HEK293T (cell line): ENCODE measurements around the gene NHLH1.

ENCODE experiments used
- CTCF ChIA-PET: fragments of 350-600 bp; formaldehyde crosslinking; extraction: SDS; loops from one replicate; lab custom pipeline; 2021; ENCODE audit warnings: antibody characterized with exemption, inconsistent platforms; lab: Yijun Ruan, JAX
- POLR2A ChIA-PET: fragments of 350-600 bp; formaldehyde crosslinking; extraction: SDS; loops from one replicate; lab custom pipeline; 2020; ENCODE audit warnings: antibody characterized with exemption, inconsistent platforms; lab: Yijun Ruan, JAX
- DNase-seq: peaks from one replicate; pipeline ENCODE4 v3.0.0; 2012; ENCODE audit warnings: mixed read lengths; ENCODE audit errors: extremely low spot score
- ARNT ChIP-seq: fragments of 450-650 bp; IDR thresholded peaks from 2 replicates; pipeline ENCODE4 v1.6.1; 2017; ENCODE audit warnings: mild to moderate bottlenecking
- BHLHE40 ChIP-seq: fragments of 450-650 bp; IDR thresholded peaks from 2 replicates; pipeline ENCODE4 v1.6.1; 2016; ENCODE audit warnings: mild to moderate bottlenecking, moderate library complexity, borderline replicate concordance
- CTBP1 ChIP-seq: fragments of 450-650 bp; IDR thresholded peaks from 2 replicates; pipeline ENCODE4 v1.6.1; 2016; ENCODE audit warnings: borderline replicate concordance
- ELF4 ChIP-seq: fragments of 450-650 bp; IDR thresholded peaks from 2 replicates; pipeline ENCODE4 v1.6.1; 2017; ENCODE audit warnings: antibody characterized with exemption
- FOXA1 ChIP-seq: fragments of 450-650 bp; IDR thresholded peaks from 2 replicates; pipeline ENCODE4 v1.6.1; 2016; ENCODE audit warnings: mild to moderate bottlenecking
- FOXK2 ChIP-seq: fragments of 450-650 bp; IDR thresholded peaks from 2 replicates; pipeline ENCODE4 v1.6.1; 2016; ENCODE audit warnings: mild to moderate bottlenecking
- FOXM1 ChIP-seq: fragments of 450-650 bp; IDR thresholded peaks from 2 replicates; pipeline ENCODE4 v1.6.1; 2017; ENCODE audit warnings: mild to moderate bottlenecking, borderline replicate concordance
- HDGF ChIP-seq: fragments of 450-650 bp; IDR thresholded peaks from 2 replicates; pipeline ENCODE4 v1.6.1; 2017; ENCODE audit warnings: antibody characterized with exemption, borderline replicate concordance
- L3MBTL2 ChIP-seq: fragments of 450-650 bp; conservative IDR thresholded peaks from 2 replicates; pipeline ENCODE4 v1.6.1; 2016; ENCODE audit warnings: mild to moderate bottlenecking
- LEF1 ChIP-seq: fragments of 450-650 bp; IDR thresholded peaks from 2 replicates; pipeline ENCODE4 v1.6.1; 2017; ENCODE audit warnings: mild to moderate bottlenecking, borderline replicate concordance
- NFRKB ChIP-seq: fragments of 450-650 bp; IDR thresholded peaks from 2 replicates; pipeline ENCODE4 v1.6.1; 2016; ENCODE audit warnings: mild to moderate bottlenecking, moderate library complexity
- SP1 ChIP-seq: fragments of 450-650 bp; IDR thresholded peaks from 2 replicates; pipeline ENCODE4 v1.6.1; 2017
- SUZ12 ChIP-seq: fragments of 450-650 bp; IDR thresholded peaks from 2 replicates; pipeline ENCODE4 v1.6.1; 2016; ENCODE audit warnings: mild to moderate bottlenecking
- TARDBP ChIP-seq: fragments of 450-650 bp; IDR thresholded peaks from 2 replicates; pipeline ENCODE4 v1.6.1; 2016
- ZNF384 ChIP-seq: fragments of 450-650 bp; IDR thresholded peaks from 2 replicates; pipeline ENCODE4 v1.6.1; 2016
- TF ChIP-seq, protein P1 (sequence below): fragments of 450-650 bp; IDR thresholded peaks from 2 replicates; pipeline ENCODE4 v1.6.1; 2016

Gene NHLH1

DNA sequence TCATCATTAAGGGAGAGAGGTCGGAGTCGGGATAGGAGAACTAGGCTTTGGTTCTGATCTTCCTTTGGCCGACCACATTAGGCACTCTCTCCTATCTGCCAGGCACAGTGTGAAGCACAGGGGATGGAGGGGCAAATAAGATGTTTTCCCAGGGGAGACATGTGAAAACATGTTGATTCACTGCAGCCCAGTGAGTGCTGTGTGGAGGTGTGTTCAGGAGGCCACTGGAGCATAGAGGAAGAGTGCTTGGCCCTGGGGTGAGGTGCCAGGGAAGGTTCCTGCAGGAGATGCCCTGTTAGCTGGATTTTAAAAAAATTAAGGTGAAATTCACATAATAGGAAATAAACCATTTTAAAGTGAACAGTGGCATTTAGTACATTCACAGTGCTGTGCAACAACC, 37.2 kb downstream of the NHLH1 start:
- POLR2A ChIA-PET, result interaction anchor here (0.9 kb wide), 1 partner anchor 28 kb away, joined by 3 read pairs; no protein-coding TSS in a partner anchor
- CTCF ChIA-PET, result no interaction called here
- DNase-seq, result no peak
- TF ChIP-seq LEF1, result no peak
- TF ChIP-seq BHLHE40, result no peak

DNA sequence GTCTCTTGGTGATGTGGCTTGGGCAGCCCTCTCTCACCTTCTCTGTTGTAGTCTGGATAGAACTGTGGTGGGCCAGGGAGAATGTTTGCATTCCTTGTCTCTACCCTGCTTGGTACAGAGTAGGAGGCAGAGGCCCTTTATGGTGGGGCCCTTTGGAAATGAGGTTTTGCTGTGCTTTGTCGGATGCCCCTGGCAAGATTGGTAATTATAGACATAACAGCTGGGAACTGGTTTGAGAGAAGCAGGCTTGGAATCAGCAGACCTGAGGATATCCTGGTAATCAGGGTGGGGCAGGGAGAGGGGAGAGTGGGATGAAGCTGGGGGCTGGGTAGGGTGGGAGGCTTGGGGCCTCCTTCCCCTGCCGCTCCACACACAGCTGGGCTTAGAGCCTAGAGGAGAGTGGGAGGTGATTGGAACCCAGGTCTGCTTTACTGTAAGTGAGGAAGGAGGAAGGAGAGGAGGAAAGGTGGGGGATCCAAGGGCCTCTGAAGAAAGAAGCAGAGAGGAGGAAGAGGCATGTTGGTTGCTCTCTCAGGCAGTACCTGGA, 38.5 kb downstream of the NHLH1 start:
- ChIA-PET CTCF (interaction anchor here (1.2 kb wide), 1 partner anchor 29 kb away, joined by 4 read pairs; no protein-coding TSS in a partner anchor), POLR2A (no interaction called here)
- DNase-seq, result no peak
- TF ChIP-seq L3MBTL2 (no peak), SUZ12 (no peak), SP1 (no peak), FOXA1 (no peak), HDGF (no peak), ELF4 (no peak), TARDBP (no peak), LEF1 (no peak), ZNF384 (no peak), FOXM1 (no peak), NFRKB (no peak)
- TF ChIP-seq, protein P1, sequence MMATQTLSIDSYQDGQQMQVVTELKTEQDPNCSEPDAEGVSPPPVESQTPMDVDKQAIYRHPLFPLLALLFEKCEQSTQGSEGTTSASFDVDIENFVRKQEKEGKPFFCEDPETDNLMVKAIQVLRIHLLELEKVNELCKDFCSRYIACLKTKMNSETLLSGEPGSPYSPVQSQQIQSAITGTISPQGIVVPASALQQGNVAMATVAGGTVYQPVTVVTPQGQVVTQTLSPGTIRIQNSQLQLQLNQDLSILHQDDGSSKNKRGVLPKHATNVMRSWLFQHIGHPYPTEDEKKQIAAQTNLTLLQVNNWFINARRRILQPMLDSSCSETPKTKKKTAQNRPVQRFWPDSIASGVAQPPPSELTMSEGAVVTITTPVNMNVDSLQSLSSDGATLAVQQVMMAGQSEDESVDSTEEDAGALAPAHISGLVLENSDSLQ, result no peak

DNA sequence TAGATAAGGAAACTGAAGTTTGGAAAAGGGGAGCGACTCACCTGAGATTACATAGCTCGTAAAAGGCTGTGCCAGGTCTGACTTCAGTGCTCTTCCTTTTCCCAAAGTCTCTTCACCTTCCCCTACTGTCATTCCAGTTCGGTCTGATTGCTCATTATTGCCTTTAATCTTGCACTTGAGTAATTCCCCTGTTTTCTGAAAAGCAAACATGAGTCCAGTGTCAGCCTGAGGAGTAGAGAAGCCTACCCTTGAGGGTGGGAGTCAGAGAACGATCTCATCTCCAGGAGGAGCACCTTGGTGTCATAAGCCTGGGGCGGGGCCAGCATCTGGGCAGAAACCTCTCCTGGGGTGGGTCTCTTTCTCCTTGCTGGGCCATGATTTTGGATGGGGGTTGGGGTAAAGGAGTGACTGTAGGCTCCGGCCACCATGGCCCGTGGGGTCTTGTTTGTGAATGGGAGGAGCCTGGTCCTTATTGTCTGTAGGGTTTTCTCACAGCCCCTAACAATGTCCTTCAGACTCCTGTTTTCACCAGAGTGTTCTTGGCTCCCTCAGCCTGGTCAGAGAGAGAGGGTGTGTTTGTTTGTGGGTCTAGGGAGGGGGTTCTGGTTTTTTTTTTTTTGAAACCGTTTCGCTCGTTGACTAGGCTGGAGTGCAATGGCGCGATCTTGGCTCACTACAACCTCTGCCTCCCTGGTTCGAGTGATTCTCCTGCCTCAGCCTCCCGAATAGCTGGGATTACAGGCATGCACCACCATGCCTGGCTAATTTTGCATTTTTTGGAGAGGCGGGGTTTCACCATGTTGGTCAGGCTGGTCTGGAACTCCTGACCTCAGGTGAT, 39.5 kb downstream of the NHLH1 start:
- DNase-seq, result no peak
- TF ChIP-seq HDGF (no peak), ZNF384 (no peak), L3MBTL2 (no peak), FOXA1 (no peak), SUZ12 (no peak), SP1 (no peak)
- TF ChIP-seq, protein P1, result no peak
- POLR2A ChIA-PET, result interaction anchor here (0.7 kb wide), 1 partner anchor 8 kb away, joined by 3 read pairs; no protein-coding TSS in a partner anchor
- CTCF ChIA-PET, result interaction anchor here (1.2 kb wide), 1 partner anchor 30 kb away, joined by 4 read pairs; no protein-coding TSS in a partner anchor

DNA sequence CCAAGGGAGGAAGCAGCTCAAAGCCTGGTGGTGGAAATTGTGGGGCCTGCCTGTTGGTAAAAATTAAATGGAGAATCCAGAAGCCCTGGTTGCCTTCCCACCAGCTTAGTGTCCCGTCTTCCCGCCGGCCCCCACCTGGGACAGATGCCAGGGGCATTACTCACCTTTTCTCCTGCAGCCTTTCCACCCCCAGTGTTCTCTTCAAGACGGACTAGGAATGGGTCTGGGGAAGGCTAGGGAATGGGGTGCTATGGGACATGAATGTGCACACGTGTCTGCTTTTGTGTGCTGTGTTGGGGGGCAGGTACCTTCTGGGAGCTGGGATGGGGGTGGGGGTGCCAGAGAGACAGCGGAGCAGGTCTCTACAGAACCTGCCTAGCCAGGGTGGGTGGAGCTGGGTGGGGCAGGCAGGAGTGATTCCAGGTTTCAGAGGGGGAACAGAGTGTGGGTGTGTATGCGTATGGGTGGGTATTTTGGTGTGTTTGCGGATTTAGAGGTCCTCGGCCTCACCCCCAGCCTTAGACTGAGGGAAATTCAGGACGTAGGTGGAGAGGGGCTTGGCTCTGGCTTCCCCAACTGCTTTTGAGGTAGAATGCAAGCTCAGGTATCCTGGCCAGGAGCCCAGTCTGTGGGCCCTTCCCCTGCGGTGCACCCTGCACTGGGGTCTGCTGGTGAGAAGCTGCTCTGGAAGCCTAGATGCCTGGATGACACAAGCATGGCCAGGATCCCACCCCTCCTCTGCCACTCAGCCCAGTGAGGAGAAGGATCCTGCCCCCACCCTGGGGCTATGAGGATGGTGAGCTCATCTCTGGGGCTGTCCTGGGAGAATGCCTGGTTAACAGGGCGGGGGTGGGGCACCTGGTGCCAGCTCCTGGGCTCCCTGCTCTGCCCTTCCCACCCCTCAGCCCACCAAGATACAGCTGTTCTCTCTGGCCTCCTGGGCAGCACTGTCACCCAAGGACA, 41.2 kb downstream of the NHLH1 start:
- POLR2A ChIA-PET, result no interaction called here
- CTCF ChIA-PET, result interaction anchor here (0.6 to 1.2 kb wide), 2 partner anchors 20 to 32 kb away, joined by 3 to 4 read pairs; no protein-coding TSS in a partner anchor
- TF ChIP-seq FOXM1 (no peak), TARDBP (no peak), ELF4 (no peak), FOXA1 (no peak), CTBP1 (no peak), NFRKB (no peak), ZNF384 (no peak), FOXK2 (no peak), SUZ12 (no peak), LEF1 (no peak), BHLHE40 (no peak), HDGF (no peak), ARNT (no peak), L3MBTL2 (no peak), SP1 (no peak)
- TF ChIP-seq, protein P1, result no peak
- no peak for DNase-seq

DNA sequence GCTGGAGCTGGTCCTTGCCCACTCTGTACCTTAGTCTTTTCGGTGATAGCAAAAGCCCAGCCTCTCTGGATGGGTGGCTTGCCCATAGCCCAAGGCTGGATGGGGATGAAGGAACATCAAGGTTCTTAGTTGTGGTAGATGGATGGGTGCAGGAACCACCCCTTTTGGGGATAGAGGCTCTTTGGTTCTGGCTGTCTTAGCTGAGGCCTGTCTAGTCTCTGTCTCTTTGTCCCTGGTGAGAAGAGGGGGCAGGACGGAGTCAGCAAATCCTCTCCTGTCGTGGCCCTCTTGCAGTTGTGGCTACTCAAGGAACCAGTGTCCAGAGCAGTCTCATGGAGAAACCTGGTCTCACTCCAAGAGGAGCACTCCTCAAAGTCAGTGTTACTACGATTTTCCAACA, 42.0 kb downstream of the NHLH1 start:
- POLR2A ChIA-PET, result no interaction called here
- DNase-seq, result no peak
- CTCF ChIA-PET, result no interaction called here
- TF ChIP-seq HDGF, result no peak

DNA sequence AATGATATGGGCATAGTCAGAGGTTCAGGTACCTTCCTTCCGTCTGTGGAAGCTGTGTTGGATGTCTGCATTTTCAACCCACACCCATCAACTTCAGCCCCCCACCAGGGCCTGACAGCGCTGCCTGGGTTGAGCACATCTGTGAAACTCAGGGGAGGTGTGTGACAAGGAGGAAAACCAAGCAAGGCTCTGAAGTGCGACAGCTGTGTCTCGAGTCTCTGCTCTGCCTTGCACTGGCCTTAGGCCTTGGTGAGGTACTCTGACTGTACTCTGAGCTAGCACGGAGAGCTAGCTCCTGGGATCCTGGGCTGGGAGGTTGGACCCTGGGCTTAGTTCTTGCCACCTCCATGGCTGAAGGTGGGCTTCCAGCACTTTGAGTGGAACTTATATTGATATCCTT, 42.6 kb downstream of the NHLH1 start:
- CTCF ChIA-PET, result interaction anchor here (1.0 kb wide), 1 partner anchor 56 kb away, joined by 3 read pairs; no protein-coding TSS in a partner anchor
- DNase-seq, result no peak
- POLR2A ChIA-PET, result interaction anchor here (0.5 kb wide), 1 partner anchor 308 kb away, joined by 3 read pairs; no protein-coding TSS in a partner anchor
- TF ChIP-seq FOXK2 (no peak), ZNF384 (no peak), NFRKB (no peak), L3MBTL2 (no peak), SP1 (no peak), CTBP1 (no peak), BHLHE40 (no peak), HDGF (no peak), SUZ12 (no peak), ELF4 (no peak), TARDBP (no peak), FOXM1 (no peak), FOXA1 (no peak)
